OCI-M2 (cell line): ENCODE measurements around the gene TSPAN4.

Experiments used
- DNase-seq: peaks from one replicate; lab custom pipeline; 2025; ENCODE audit not compliant: unreplicated experiment; lab: John Stamatoyannopoulos, UW

TSPAN4 gene

GRCh38 chr11:821512-822371 is 20.9 kb upstream of the TSPAN4 start:
- DNase-seq: no peak

DNA sequence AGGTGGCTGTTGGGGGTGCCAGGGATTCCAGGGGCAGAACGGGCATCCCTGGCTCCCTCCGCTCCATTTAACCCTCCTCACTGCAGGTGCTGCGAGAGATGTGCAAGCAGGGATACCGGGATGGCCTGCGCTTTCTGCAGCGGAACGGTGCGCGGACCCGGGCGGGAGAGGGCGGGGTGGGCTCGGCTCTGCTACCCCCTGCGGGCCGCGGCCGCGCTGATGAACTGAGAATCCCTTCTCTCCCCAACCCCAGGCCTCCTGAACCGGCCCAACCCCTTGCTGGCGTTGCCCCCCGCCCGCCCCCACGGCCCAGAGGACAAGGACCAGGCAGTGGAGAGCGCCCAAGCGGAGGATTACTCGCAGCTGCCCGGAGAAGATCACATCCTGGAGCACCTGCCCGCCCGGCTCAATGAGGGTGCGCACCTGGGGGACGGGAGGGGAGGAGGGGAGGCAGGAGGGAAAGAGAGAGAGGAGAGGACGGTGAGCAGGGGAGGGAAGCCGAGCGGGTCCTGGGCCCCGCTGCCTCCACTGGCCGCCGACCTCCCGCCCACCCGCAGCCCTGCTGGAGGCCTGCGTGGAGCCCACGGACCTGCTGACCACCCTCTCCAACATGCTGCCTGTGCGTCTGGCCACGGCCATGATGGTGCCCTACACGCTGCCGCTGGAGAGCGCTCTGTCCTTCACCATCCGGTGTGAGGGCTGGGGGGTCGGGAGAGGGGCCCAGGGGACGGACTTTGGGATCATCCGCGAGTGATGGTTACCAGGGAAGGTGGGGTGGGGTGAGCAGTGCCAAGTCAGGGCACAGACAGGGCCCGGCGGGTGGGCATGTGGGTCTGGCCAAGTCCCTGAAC is 19.0 kb upstream of the TSPAN4 start:
- no peak for DNase-seq

- DNase-seq: no peak
These were observed 18.3 kb upstream of the TSPAN4 start for GRCh38 chr11:824292-824880.

- DNase-seq: no peak
These were observed 17.7 kb upstream of the TSPAN4 start for GRCh38 chr11:824942-825341.

DNA sequence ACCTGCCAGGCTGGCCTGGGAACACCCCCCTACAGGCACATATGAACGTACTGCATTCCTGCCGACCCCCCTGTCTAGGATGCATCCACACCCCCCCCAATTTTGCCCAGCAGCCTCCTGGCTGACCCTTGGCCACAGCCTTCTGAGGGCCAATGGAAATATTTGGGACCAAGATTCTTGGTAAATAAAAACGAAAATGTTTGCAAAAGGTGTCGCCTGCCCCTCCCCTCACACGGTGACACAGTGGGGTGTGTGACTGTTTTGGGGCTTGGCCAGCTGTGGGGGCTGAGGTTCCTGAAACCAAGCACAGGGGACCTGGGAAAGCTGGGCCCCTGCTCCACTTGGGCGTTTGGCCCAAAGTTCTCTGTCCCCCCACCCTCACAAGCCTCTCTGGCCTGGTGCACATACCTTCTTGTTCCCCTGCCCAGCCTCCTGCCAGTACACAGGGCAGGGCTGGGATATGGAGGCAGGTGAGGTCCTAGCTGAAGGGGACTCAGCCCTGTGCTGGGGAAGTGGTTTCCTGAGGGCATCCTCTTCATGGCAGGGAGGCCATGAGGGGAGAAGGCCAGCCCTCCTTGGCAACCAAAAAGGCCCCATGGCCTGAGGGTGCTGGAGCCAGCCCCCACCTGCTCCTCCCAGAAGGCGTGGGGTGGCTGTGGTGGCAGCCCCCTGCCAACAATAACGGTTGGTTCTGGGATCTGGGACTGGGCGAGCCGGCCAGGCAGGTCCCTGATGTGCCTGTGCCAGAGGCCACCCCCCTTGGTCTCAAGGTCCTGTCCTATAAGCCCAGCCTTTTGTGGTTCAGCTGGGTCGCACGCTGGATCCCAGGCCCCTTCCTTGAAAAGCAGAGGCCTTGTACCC is 17.1 kb upstream of the TSPAN4 start:
- DNase-seq: no peak

- DNase-seq: no peak
These were observed 16.4 kb upstream of the TSPAN4 start for GRCh38 chr11:826227-826621.

- DNase-seq: no peak
These were observed 15.9 kb upstream of the TSPAN4 start for GRCh38 chr11:826836-827145.

- no peak for DNase-seq
These were observed 15.3 kb upstream of the TSPAN4 start for GRCh38 chr11:827146-827896.

DNA sequence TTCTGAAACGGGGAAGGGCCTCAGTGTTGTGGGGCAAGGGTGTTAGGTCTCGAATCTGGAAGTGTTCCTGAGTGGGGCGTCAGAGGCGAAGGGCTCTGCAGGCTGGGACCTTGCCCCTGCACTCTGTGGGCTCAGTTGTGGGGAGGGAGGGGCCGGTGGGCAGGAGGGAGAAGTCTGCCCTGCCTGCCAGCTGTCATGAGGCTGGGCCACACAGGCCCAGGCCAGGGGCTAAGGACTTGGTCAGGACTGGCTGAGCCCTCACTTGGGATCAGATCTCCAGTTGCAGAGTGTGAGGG is 14.8 kb upstream of the TSPAN4 start, which contains the start of gene CRACR2B:
Gene CRACR2B (plus strand): TSS at position 23 of the 296 bp plus-strand sequence. CDS start 689 bp downstream, outside the sequence.
- DNase-seq: no peak

- DNase-seq: no peak
These were observed 14.0 kb upstream of the TSPAN4 start for GRCh38 chr11:828506-829175.

DNA sequence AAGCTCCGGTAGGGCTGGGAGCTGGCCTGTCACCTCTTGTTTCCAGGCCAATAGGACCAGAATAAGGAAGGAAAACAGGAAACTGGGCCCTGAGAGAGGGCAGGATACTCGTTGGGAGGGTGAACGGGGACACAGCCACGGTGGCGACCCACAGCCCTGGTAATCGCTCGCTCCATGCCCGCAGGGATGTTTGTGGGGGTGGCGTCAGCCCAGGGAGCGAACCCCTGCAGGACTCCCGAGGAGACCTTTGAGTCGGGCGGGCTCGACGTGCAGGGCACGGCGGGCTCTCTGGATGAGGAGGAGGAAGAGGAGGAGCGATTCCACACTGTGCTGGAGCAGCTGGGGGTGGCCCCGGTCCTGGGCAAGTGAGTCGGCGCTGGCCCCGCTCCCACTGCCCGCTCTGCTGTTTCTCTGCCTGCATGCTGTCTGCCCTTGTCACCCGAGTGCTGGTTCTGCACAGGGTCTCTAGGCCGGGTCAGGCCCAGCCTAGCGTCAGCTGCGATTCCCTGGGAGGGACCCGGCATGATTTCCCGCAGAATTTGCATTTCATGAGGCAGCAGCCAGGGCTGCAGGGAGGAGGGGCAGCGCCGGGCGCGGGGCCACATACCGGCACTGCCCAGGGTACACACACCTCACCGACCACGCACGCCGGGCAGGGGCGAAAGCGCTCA is 13.3 kb upstream of the TSPAN4 start:
- no peak for DNase-seq

DNA sequence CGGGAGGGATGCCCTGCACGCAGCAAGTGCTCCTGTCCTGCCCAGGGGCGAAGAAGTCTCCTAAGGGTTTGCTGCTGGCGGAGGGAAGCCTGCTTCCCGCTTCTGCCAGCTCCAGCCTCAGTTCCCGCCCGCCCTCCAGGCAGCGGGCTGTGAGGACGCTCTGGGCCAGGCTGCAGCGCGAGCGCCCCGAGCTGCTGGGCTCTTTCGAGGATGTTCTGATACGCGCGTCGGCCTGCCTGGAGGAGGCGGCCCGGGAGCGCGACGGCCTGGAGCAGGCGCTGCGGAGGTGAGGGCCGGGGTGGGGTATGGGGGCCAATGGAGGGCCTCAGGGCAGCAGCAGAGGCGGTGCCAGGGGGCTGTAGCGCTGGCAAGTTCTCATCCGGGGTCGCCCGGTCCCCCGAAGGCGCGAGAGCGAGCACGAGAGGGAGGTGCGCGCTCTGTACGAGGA is 12.8 kb upstream of the TSPAN4 start:
- no peak for DNase-seq

DNA sequence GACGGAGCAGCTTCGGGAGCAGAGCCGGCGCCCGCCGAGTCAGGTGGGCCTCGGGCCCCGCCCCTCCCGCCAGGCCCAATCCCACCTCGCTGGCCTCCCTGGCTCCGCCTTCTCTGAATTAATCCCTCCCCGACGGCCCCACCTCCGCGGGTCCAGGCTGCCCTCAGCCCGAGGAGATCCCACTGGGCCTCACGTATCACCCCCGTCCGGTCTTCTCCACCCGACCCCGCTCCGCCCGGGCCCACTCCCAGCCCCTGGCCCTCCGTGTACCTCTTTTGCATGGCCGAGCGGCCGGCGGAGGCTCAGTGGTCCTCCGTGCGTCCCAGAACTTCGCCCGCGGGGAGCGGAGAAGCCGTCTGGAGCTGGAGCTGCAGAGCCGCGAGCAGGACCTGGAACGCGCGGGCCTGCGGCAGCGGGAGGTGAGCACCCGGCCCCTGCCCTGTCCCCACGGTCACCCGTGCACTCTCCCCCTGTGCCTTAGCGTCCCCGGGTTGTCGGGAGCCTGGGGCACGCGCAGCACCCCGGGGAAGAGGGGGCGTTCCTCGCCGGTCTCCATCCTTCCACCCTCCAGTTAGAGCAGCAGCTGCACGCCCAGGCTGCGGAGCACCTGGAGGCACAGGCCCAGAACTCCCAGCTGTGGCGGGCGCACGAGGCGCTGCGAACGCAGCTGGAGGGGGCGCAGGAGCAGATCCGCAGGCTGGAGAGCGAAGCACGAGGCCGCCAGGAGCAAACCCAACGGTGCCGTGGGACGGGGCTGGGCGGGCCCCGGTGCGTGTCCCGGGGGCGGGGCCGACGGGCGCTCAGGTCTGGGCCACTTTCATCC is 12.1 kb upstream of the TSPAN4 start:
- no peak for DNase-seq

GRCh38 chr11:831118-831864 is 11.4 kb upstream of the TSPAN4 start:
- DNase-seq: no peak

GRCh38 chr11:831961-832528 is 10.6 kb upstream of the TSPAN4 start:
- DNase-seq: no peak

DNA sequence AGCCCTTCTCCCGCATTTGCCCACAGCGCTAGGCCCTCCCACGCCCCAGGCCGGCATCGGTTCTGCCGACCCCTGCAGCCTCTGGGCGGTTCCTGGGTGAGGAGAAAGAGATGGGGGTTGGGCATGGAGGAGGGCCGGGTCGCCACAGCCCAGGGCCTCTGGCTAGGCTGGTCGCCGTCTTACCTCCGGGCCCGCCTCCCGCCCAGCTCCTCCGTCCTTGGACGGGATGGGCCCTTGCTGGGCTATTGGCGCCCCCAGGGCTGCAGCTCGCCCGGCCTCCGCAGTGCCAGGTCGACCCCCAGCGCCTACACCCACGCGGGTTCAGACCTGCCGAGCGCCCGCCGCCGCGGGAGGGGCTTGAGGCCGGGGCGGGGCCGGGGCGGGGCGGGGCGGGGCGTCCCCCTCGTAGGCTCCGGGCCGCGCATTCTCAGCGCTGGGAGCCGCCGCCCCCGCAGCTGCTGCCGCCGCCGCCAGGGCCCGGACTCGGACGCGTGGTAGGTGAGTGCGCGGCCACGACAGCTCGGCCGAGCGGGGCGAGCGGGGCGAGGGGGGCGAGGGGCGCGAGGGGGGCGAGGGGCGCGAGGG is 10.0 kb upstream of the TSPAN4 start, which contains the start of gene CD151:
Gene CD151 (plus strand): TSS at position 424 of the 585 bp plus-strand sequence. CDS start 3,118 bp downstream, outside the sequence.
- no peak for DNase-seq
